Measurements from ENCODE around the gene COMMD9.

Gene COMMD9

GRCh38 chr11:36222831-36223635 lies 66.2 kb downstream of the COMMD9 start:
- Histone ChIP-seq H3K9me3 (ENCODE audit: severe bottlenecking) (peaks cover 5% of the 10 kb centered on the region), H3K27ac (ENCODE audit: poor library complexity, severe bottlenecking) (no peak overlapping the region), H3K4me1 (ENCODE audit: insufficient read depth, poor library complexity, severe bottlenecking) (no peaks in the 10 kb centered on the region), H3K4me3 (ENCODE audit: severe bottlenecking) (no peak overlapping the region), H3K36me3 (ENCODE audit: low read depth) (0 out of 2 replicates have a peak, but pooled peaks cover under 1% of the 10 kb centered on the region), H3K27me3 (ENCODE audit: insufficient read depth, poor library complexity, severe bottlenecking) (no peaks in the 10 kb centered on the region)
- DNase-seq (ENCODE audit: low spot score) = no peak
- TF ChIP-seq, protein P1, sequence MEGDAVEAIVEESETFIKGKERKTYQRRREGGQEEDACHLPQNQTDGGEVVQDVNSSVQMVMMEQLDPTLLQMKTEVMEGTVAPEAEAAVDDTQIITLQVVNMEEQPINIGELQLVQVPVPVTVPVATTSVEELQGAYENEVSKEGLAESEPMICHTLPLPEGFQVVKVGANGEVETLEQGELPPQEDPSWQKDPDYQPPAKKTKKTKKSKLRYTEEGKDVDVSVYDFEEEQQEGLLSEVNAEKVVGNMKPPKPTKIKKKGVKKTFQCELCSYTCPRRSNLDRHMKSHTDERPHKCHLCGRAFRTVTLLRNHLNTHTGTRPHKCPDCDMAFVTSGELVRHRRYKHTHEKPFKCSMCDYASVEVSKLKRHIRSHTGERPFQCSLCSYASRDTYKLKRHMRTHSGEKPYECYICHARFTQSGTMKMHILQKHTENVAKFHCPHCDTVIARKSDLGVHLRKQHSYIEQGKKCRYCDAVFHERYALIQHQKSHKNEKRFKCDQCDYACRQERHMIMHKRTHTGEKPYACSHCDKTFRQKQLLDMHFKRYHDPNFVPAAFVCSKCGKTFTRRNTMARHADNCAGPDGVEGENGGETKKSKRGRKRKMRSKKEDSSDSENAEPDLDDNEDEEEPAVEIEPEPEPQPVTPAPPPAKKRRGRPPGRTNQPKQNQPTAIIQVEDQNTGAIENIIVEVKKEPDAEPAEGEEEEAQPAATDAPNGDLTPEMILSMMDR (IDR thresholded peaks at IDR 0.05; ENCODE audit: poor library complexity, severe bottlenecking) = no peak
- ATAC-seq (ENCODE audit: low read depth) = no peak
